Common myeloid progenitor, CD34-positive (primary cell): ENCODE measurements around the gene ACSL5.

ENCODE experiments used
- CTCF ChIA-PET: fragments of 350-600 bp; sonication (Branson Sonifier 250); formaldehyde crosslinking; loops from one replicate; lab custom pipeline; 2021; ENCODE audit warnings: antibody characterized with exemption; lab: Charles Lee
- POLR2A ChIA-PET: fragments of 350-600 bp; sonication (Branson Sonifier 250); formaldehyde crosslinking; loops from one replicate; lab custom pipeline; 2021; ENCODE audit warnings: antibody characterized with exemption; lab: Charles Lee
- DNase-seq, 3 donors: peaks; one replicate each; pipeline versions ENCODE4 v3.0.0 to v3.0.0-alpha.2; 2013
- H3K27ac ChIP-seq, 2 experiments: 1 replicate in 1 of 2; 2 replicates in 1 of 2; pipeline ENCODE4 v1.7.0; 2013; ENCODE audit warnings: inconsistent platforms in 2 of 2, low read length in 2 of 2, mild to moderate bottlenecking in 2 of 2, low read depth in 1 of 2, moderate library complexity in 1 of 2; ENCODE audit not compliant: severe bottlenecking in 2 of 2, insufficient read depth in 1 of 2, poor library complexity in 1 of 2
- H3K27me3 ChIP-seq, 5 experiments: replicated peaks in 2 of 5; 1 replicate in 3 of 5; 2 replicates in 2 of 5; pipeline versions ENCODE4 v1.6.1 to v1.7.0; 2013; ENCODE audit warnings: low read length in 4 of 5, mild to moderate bottlenecking in 2 of 5, moderate library complexity in 2 of 5, inconsistent platforms in 1 of 5; ENCODE audit not compliant: insufficient read depth in 5 of 5, control insufficient read depth in 4 of 5
- H3K36me3 ChIP-seq, 4 experiments: 1 replicate in 2 of 4; 2 replicates in 2 of 4; pipeline versions ENCODE4 v1.6.1 to v1.7.0; 2013; ENCODE audit warnings: low read length in 3 of 4, control low read depth in 1 of 4, mild to moderate bottlenecking in 1 of 4; ENCODE audit not compliant: control insufficient read depth in 4 of 4, insufficient read depth in 4 of 4
- H3K4me1 ChIP-seq, 4 experiments: 1 replicate in 3 of 4; 2 replicates in 1 of 4; pipeline versions ENCODE4 v1.6.1 to v1.7.1; 2013; ENCODE audit warnings: low read length in 3 of 4, mild to moderate bottlenecking in 3 of 4, control low read depth in 1 of 4, inconsistent platforms in 1 of 4, moderate library complexity in 1 of 4; ENCODE audit not compliant: control insufficient read depth in 4 of 4, insufficient read depth in 4 of 4; ENCODE audit errors: control extremely low read depth in 1 of 4
- H3K4me3 ChIP-seq, 7 experiments: 1 replicate in 4 of 7; 2 replicates in 3 of 7; pipeline versions ENCODE4 v1.5.1 to v1.7.0; 2013; ENCODE audit warnings: mild to moderate bottlenecking in 7 of 7, low read length in 6 of 7, moderate library complexity in 6 of 7, inconsistent platforms in 2 of 7, low read depth in 2 of 7, control low read depth in 1 of 7; ENCODE audit not compliant: insufficient read depth in 4 of 7, control insufficient read depth in 1 of 7; ENCODE audit errors: extremely low read depth in 1 of 7
- H3K9me3 ChIP-seq, 5 experiments: 1 replicate in 4 of 5; 2 replicates in 1 of 5; pipeline versions ENCODE4 v1.6.1 to v1.7.1; 2013; ENCODE audit warnings: low read length in 4 of 5, mild to moderate bottlenecking in 2 of 5, inconsistent platforms in 1 of 5, low read depth in 1 of 5, moderate library complexity in 1 of 5; ENCODE audit not compliant: control insufficient read depth in 4 of 5, insufficient read depth in 2 of 5; ENCODE audit errors: control extremely low read depth in 1 of 5
- WGBS: methylation state at CpG from one replicate; pipeline ENCODE4 v1.1.5; 2013; ENCODE audit not compliant: insufficient coverage; 5-methylcytosine and 5-hydroxymethylcytosine counted together

The ACSL5 gene

GRCh38 chr10:112426111-112426510, 52.2 kb downstream of the ACSL5 start:
- no peaks in the 10 kb centered on the region for H3K9me3 ChIP-seq
- no peak for DNase-seq
- H3K36me3 ChIP-seq, result peaks cover 24 to 82% (median 60%) of the 10 kb centered on the region in 4 experiments
- ChIA-PET CTCF (interaction anchor here (1.6 to 2.2 kb wide), 2 partner anchors 8 to 18 kb away, joined by 3 to 15 read pairs; no protein-coding TSS in a partner anchor), POLR2A (interaction anchor here (0.7 kb wide), 1 partner anchor 119 kb away, joined by 4 read pairs; no protein-coding TSS in a partner anchor)
- 71% methylated on average over 1 of the region's 2 CpGs for WGBS
- H3K27ac ChIP-seq, result no peak overlapping the region
- no peak overlapping the region for H3K4me3 ChIP-seq
- no peaks in the 10 kb centered on the region for H3K4me1 ChIP-seq
- no peaks in the 10 kb centered on the region for H3K27me3 ChIP-seq

DNA sequence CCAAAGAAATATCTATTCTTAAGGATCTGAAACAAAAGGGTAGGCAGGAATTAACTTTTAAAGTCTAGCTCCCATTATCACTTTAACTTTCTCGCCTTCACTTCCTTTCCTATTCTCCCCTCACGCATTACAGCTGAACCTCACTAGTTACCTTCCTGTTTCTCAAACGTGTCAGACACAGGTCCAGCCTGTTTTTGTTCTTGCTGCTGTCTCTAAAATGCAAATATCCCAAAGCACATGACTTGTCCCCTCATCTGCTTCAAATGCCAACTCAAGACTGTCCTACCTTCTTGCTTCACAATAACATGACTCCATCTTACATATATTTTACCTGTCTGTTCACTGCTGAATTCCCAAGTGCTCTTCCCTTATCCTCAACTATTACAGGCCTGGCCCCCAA, 55.2 kb downstream of the ACSL5 start:
- no peak for DNase-seq
- WGBS, result 57% methylated on average over 3 of the region's 3 CpGs
- no peak overlapping the region for H3K27ac ChIP-seq
- H3K4me1 ChIP-seq, result no peaks in the 10 kb centered on the region
- peaks cover 16 to 88% (median 63%) of the 10 kb centered on the region in 4 experiments for H3K36me3 ChIP-seq
- H3K27me3 ChIP-seq, result no peaks in the 10 kb centered on the region
- ChIA-PET CTCF (interaction anchor here (1.6 to 2.4 kb wide), 3 partner anchors 11 to 292 kb away, joined by 4 to 7 read pairs (median 4); no protein-coding TSS in a partner anchor), POLR2A (no interaction called here)
- H3K4me3 ChIP-seq, result no peak overlapping the region
- no peaks in the 10 kb centered on the region for H3K9me3 ChIP-seq

GRCh38 chr10:112429654-112430230, 55.8 kb downstream of the ACSL5 start:
- peaks cover 16 to 84% (median 63%) of the 10 kb centered on the region in 4 experiments for H3K36me3 ChIP-seq
- CTCF ChIA-PET, result interaction anchor here (1.6 to 2.4 kb wide), 3 partner anchors 10 to 293 kb away, joined by 4 to 7 read pairs (median 4); no protein-coding TSS in a partner anchor

DNA sequence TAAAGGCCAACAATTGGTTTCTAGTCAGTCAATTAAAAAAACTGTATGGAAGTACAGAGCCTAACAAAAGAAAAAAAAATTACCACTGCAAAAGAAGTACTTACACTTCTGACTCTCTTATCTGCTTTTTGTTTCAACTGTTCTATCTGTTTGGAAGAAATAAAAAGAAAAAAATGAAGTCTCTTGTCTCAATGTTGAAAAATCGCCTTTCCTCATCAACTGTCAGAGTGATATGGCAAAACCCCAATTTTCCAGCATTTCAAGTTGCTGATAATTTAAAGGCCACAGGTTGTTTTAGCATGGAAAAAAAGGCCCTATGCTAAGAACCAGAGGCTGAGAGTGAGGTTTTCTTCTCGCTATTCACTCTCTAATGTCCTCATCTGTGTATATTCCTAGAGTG, 59.2 kb downstream of the ACSL5 start:
- Histone ChIP-seq H3K27ac (no peak overlapping the region), H3K9me3 (no peaks in the 10 kb centered on the region), H3K4me3 (no peak overlapping the region), H3K4me1 (no peaks in the 10 kb centered on the region), H3K36me3 (peaks cover 11 to 71% (median 48%) of the 10 kb centered on the region in 4 experiments), H3K27me3 (no peaks in the 10 kb centered on the region)
- no peak for DNase-seq
- WGBS, result 100% methylated on average over 2 of the region's 2 CpGs
- ChIA-PET CTCF (interaction anchor here (1.1 to 2.8 kb wide), 4 partner anchors 9 to 118 kb away, joined by 3 to 15 read pairs (median 7); no protein-coding TSS in a partner anchor), POLR2A (no interaction called here)

More at GRCh38 chr10:112429654-112430230, 55.8 kb downstream of the ACSL5 start:
- Histone ChIP-seq H3K4me1 (no peaks in the 10 kb centered on the region), H3K9me3 (no peaks in the 10 kb centered on the region), H3K4me3 (no peak overlapping the region), H3K27ac (no peak overlapping the region), H3K27me3 (no peaks in the 10 kb centered on the region)
- no peak for DNase-seq
- POLR2A ChIA-PET, result no interaction called here
- WGBS, result 97% methylated on average over 5 of the region's 15 CpGs

DNA sequence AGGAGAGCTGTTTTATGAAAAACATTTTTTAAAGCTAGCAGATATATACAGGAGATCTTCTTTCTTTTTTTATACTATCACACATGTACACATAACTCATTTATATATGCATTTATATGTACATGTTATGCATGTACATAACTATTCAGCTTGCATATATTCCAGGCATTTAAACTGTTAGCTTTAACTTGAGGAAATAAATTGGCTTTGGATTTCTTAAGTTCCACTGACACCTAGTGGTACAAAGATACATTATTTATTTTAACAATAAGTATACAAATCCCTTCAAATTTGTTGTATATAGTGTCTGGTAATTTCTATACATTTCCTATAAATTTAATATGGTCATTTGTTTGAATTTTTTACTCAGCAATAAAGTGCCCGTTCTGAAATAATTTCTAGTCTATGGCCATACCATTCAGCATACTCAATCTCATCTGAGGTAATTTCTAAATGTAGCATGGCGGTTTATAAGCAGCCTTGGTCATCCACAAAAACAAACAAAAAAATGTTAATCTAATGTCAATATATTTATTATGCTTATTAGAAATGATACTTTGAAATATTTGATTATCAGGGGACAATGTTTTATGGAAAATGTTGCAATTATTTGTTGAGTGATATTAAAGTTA, 61.2 kb downstream of the ACSL5 start:
- Histone ChIP-seq H3K4me1 (no peaks in the 10 kb centered on the region), H3K9me3 (no peaks in the 10 kb centered on the region), H3K4me3 (no peak overlapping the region), H3K27me3 (no peaks in the 10 kb centered on the region), H3K36me3 (peaks cover 16 to 67% (median 48%) of the 10 kb centered on the region in 4 experiments), H3K27ac (no peak overlapping the region)
- DNase-seq, result peak; percentile 31 to 69 (median 67)
- POLR2A ChIA-PET, result no interaction called here
- CTCF ChIA-PET, result interaction anchor here (0.7 to 3.0 kb wide), 27 partner anchors 8 to 1090 kb away, joined by 3 to 15 read pairs (median 3); partner anchors contain the start of genes VTI1A and ZDHHC6
- WGBS, result no CpG with 5 or more reads among the region's 2 CpGs

DNA sequence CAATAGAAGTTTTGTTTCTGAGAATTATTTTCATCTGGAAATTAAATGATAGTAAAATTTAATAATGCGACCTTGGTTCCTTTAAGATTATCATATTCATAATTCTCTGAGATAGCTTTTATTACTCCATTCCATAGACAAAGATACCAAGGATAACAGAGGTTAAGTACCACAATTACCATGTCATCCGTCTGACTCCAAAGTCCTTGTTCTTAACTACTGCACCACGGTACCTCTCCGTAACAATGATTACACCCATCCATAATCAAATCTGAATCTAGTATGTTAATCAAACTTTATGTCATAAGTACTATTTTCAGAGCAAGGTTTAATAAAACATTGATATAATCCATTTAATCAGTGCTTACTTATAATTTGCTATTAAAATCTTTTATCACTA, 64.4 kb downstream of the ACSL5 start:
- no CpG with 5 or more reads among the region's 4 CpGs for WGBS
- H3K36me3 ChIP-seq, result peaks cover 14 to 61% (median 40%) of the 10 kb centered on the region in 4 experiments
- H3K4me3 ChIP-seq, result no peak overlapping the region
- no peaks in the 10 kb centered on the region for H3K27me3 ChIP-seq
- no peak overlapping the region for H3K27ac ChIP-seq
- CTCF ChIA-PET, result no interaction called here
- no peaks in the 10 kb centered on the region for H3K4me1 ChIP-seq
- no peaks in the 10 kb centered on the region for H3K9me3 ChIP-seq
- DNase-seq, result no peak
- POLR2A ChIA-PET, result no interaction called here

- CTCF ChIA-PET, result interaction anchor here (0.9 to 1.0 kb wide), 2 partner anchors 11 to 21 kb away, joined by 3 read pairs; no protein-coding TSS in a partner anchor
- H3K9me3 ChIP-seq, result no peaks in the 10 kb centered on the region
- DNase-seq, result no peak
- H3K27me3 ChIP-seq, result no peaks in the 10 kb centered on the region
- no CpG with 5 or more reads among the region's 1 CpG for WGBS
- POLR2A ChIA-PET, result no interaction called here
- H3K4me1 ChIP-seq, result peaks cover 5 to 13% (median 9%) of the 10 kb centered on the region in 4 experiments
- peaks cover 14 to 59% (median 39%) of the 10 kb centered on the region in 4 experiments for H3K36me3 ChIP-seq
- H3K4me3 ChIP-seq, result no peak overlapping the region
- H3K27ac ChIP-seq, result no peak overlapping the region
Observed at GRCh38 chr10:112441520-112441919, 67.6 kb downstream of the ACSL5 start.
